BJ (cell line): ENCODE results near the gene ADRA2B. TPM values are rescaled to one million over a fixed set of nuclear protein-coding genes. Genes with fewer than 3 reads are reported as not detected.

Source experiments
- CTCF ChIA-PET: fragments of 350-600 bp; formaldehyde crosslinking; extraction: SDS; loops from one replicate; lab custom pipeline; 2021; ENCODE audit warnings: antibody characterized with exemption, inconsistent platforms; lab: Yijun Ruan, JAX
- POLR2A ChIA-PET: fragments of 300-600 bp; sonication (Branson Sonifier 250); formaldehyde crosslinking; extraction: SDS; loops from one replicate; lab custom pipeline; 2021; ENCODE audit warnings: antibody characterized with exemption; lab: Charles Lee
- DNase-seq: peaks from one replicate; pipeline ENCODE4 v3.0.0-alpha.2; 2011; ENCODE audit warnings: low read depth
- H3K27me3 ChIP-seq: 2 replicates; pipeline ENCODE4 v1.6.0; 2011; ENCODE audit warnings: low read length; ENCODE audit not compliant: control insufficient read depth, insufficient read depth
- H3K36me3 ChIP-seq: 2 replicates; pipeline ENCODE4 v1.5.1; 2011; ENCODE audit warnings: low read length; ENCODE audit not compliant: control insufficient read depth, insufficient read depth
- H3K4me3 ChIP-seq: 2 replicates; pipeline ENCODE4 v1.5.1; 2011; ENCODE audit warnings: low read depth, mild to moderate bottlenecking, control low read depth, low read length
- polyA plus RNA-seq: library from polyadenylated mRNA; depleted of rRNA; stranded (reverse); fragments of >200 nt; gene quantifications from 2 replicates; pipeline ENCODE4 v1.2.3, GENCODE V29; 2011
- TF ChIP-seq, protein P1 (sequence below): IDR thresholded peaks from 2 replicates; pipeline ENCODE4 v1.5.1; 2011; ENCODE audit warnings: low read depth, mild to moderate bottlenecking, control low read depth, inconsistent platforms, low read length, moderate library complexity; ENCODE audit not compliant: insufficient read depth

ADRA2B gene
- polyA plus RNA-seq, 1 experiment: not detected

DNA sequence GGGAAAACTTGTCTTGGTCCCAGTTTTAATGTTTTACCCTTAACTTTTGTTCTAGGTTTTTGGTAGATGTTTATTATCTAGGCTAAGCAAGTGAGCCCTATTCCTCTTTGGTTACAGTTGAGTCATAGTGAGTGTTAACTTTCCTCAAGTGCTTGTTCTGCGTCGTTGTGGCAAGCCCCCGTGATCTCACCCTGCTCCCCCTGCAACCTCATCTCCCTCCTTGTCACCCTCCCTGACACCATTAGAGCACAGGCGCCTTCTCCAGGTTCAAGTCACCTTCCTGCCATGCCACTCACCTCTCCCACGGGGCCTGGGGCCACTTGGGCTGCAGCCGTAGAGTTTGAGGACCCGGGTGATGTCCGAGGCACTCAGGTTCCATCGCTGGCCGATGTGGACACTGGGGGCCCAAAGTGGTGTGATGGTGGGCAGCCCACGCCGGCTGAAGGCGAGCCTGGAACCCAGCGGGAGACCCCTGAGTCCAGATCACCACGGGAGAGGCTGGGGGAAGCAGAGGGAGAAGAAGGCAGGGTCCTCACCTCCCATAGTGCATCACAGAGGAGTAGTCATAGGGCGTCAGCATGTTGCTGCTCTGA, 13.3 kb upstream of the ADRA2B start:
- Histone ChIP-seq H3K36me3 (no peaks in the 10 kb centered on the region), H3K27me3 (peaks cover 3% of the 10 kb centered on the region), H3K4me3 (no peak overlapping the region)
- ChIA-PET CTCF (interaction anchor here (0.8 to 1.6 kb wide), 4 partner anchors 9 to 135 kb away, joined by 3 to 6 read pairs (median 4); partner anchors contain the start of genes ADRA2B and ASTL), POLR2A (no interaction called here)
- DNase-seq: no peak
- TF ChIP-seq, protein P1, sequence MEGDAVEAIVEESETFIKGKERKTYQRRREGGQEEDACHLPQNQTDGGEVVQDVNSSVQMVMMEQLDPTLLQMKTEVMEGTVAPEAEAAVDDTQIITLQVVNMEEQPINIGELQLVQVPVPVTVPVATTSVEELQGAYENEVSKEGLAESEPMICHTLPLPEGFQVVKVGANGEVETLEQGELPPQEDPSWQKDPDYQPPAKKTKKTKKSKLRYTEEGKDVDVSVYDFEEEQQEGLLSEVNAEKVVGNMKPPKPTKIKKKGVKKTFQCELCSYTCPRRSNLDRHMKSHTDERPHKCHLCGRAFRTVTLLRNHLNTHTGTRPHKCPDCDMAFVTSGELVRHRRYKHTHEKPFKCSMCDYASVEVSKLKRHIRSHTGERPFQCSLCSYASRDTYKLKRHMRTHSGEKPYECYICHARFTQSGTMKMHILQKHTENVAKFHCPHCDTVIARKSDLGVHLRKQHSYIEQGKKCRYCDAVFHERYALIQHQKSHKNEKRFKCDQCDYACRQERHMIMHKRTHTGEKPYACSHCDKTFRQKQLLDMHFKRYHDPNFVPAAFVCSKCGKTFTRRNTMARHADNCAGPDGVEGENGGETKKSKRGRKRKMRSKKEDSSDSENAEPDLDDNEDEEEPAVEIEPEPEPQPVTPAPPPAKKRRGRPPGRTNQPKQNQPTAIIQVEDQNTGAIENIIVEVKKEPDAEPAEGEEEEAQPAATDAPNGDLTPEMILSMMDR: no peak

DNA sequence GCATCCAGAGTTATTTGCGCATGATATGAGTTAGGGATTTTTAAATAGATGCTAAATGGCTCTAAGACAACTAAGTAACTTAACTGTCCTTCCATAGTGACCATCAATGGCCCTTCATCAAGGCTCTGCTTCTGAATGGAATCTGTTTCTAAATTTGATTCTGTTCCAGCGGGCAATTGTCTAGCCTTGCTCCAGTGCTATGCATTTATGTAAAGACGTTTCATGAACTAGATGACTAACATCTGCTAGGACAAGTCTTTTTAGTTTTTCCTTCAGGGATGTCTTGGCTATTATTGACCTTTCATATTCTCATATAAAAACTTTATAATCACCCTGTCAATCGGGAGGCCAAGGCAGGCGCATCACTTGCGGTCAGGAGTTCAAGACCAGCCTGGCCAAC, 12.1 kb upstream of the ADRA2B start:
- H3K27me3 ChIP-seq: peaks cover 3% of the 10 kb centered on the region
- TF ChIP-seq, protein P1: no peak
- ChIA-PET CTCF (interaction anchor here (2.2 kb wide), 1 partner anchor 12 kb away, joined by 7 read pairs; no protein-coding TSS in a partner anchor), POLR2A (no interaction called here)
- H3K36me3 ChIP-seq: no peaks in the 10 kb centered on the region
- no peak for DNase-seq
- no peak overlapping the region for H3K4me3 ChIP-seq

DNA sequence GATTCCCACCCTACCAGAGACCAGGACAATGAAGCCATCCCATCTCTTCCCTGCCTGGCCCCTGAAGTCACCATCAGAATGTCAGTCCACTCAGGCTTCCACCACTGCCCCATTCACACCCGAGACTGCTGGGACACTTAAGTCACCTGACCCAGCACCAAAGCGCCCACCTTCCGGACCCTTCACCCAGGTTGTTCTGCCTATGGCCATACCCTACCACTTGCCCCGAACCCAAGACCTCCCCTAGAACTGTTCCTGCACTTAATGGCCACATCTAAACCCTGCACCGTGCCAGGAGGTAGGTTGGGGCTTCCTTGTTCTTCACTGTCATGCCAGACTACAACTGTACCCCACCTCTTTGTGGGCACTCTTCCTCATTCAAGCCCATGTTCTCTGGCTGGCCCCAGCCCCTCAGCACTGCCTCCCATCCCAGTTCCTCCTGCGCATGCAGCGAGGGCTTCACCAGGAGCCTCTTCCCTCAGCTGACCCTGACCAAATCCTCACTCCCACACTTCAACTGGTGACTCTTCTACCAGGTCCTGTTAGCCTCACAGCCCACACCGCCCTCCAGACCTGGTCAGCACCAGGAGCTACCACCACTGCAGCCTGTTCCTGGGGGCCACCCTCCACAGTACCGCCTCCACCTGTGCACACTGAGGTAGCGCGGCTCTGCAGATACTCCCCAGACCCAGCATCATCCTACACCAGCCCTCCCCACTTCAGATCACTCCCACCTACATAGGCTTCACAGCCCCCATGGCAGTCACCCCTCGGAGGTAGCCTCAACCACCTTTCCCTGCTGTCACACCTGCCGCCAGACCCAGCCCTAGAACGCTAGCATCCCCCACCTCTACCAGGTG, 8.3 kb upstream of the ADRA2B start:
- ChIA-PET CTCF (interaction anchor here (1.5 to 1.9 kb wide), 2 partner anchors 8 to 49 kb away, joined by 4 to 7 read pairs; partner anchors contain the start of gene ADRA2B), POLR2A (no interaction called here)
- Histone ChIP-seq H3K27me3 (peaks cover 20% of the 10 kb centered on the region), H3K36me3 (no peaks in the 10 kb centered on the region), H3K4me3 (no peak overlapping the region)
- TF ChIP-seq, protein P1: no peak
- no peak for DNase-seq

DNA sequence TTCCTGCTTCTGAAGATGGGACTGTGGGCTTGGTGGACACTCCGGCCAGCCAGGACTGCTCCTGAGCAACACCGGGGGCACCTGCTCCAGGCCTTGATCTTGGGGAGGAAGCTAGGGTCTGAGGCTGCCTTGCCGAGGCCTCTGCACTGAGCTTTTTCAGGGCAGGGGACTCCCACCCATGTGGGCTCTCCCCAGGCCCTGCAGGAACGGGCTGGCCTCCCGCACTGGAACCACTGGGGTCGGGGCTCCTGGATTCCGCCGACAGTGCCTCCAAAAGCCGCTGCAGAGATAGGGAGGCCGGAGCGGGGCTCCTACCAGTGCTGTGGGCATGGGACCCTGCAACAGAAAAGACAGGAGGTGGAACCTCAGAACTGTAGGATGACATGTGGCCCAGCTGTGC, 7.6 kb upstream of the ADRA2B start:
- H3K4me3 ChIP-seq: no peak overlapping the region
- POLR2A ChIA-PET: no interaction called here
- peaks cover 25% of the 10 kb centered on the region for H3K27me3 ChIP-seq
- DNase-seq: no peak
- H3K36me3 ChIP-seq: no peaks in the 10 kb centered on the region
- CTCF ChIA-PET: interaction anchor here (1.5 to 1.7 kb wide), 2 partner anchors 50 to 101 kb away, joined by 5 to 7 read pairs; no protein-coding TSS in a partner anchor
- TF ChIP-seq, protein P1: no peak

DNA sequence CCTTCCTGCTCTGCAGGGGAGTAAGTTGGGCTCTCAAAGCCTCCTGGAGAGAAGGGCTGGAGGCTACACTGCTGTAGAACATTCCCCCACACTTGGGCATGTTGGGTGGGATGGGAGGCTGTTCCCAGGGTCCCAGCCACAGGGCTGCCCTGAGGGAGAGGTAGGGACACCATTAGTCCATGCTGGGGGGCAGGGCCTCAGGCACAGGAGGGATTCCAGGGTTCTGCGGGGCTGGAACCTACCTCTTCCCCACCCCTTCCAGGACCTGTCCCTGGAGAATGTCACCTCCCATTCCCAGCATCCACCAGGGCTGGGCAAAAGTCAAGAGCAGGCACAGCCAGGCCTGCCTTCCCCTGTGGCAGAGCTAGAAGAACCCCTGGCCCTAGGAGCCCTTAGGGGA, 6.9 kb upstream of the ADRA2B start:
- TF ChIP-seq, protein P1: no peak
- POLR2A ChIA-PET: no interaction called here
- Histone ChIP-seq H3K27me3 (peaks cover 29% of the 10 kb centered on the region), H3K36me3 (no peaks in the 10 kb centered on the region), H3K4me3 (no peak overlapping the region)
- CTCF ChIA-PET: interaction anchor here (1.5 to 1.7 kb wide), 2 partner anchors 50 to 101 kb away, joined by 5 to 7 read pairs; no protein-coding TSS in a partner anchor
- DNase-seq: no peak
